K562 (cell line): ENCODE results near the gene NDUFB10. TPM values are rescaled to one million over a fixed set of nuclear protein-coding genes. Genes with fewer than 3 reads are reported as not detected.
A peak's percentile ranks its signal among the peaks of the same experiment; 100 is the strongest.

Experiments used
- ATAC-seq: fragments of 200-7000 bp; cut with Tn5 transposase; 3 replicates; pipeline ENCODE4 v1.9.1; 2020; ENCODE audit warnings: moderate library complexity
- BruUV-seq: library from RNA; stranded (reverse); fragments of 400-500 nt; replicated peaks from 2 replicates; lab custom pipeline; 2021; lab: Mats Ljungman, UMichigan
- CTCF ChIA-PET: fragments of 300-600 bp; formaldehyde crosslinking; extraction: SDS; loops from one replicate; lab custom pipeline; 2021; ENCODE audit warnings: low intra/inter-chr PET ratio; lab: Yijun Ruan, JAX
- POLR2A ChIA-PET: fragments of 300-600, 350-650 bp; sonication (Branson Sonifier 250); formaldehyde crosslinking; extraction: SDS; loops from one replicate; lab custom pipeline; 2021; ENCODE audit warnings: antibody characterized with exemption, inconsistent platforms; lab: Yijun Ruan, JAX
- DNase-seq, 4 experiments: peaks; one replicate each; pipeline versions ENCODE4 v3.0.0 to v3.0.0-alpha.2; 2011 to 2018; ENCODE audit warnings: low spot score in 3 of 4, mixed read lengths in 3 of 4; ENCODE audit errors: extremely low read depth in 1 of 4
- FAIRE-seq: peaks from 2 replicates; lab custom pipeline; 2011; peaks lifted over from hg19 to GRCh38; lab: Jason Lieb, UNC
- H2AFZ ChIP-seq: 2 replicates; pipeline ENCODE4 v1.6.0; 2011; ENCODE audit warnings: low read depth, low read length, control low read depth, inconsistent platforms
- H3K27ac ChIP-seq: fragments of 200-600 bp; 3 replicates; pipeline ENCODE4 v1.8.0; 2011; ENCODE audit warnings: low read depth, mild to moderate bottlenecking, control low read depth, inconsistent platforms, low read length, moderate library complexity, mixed read lengths; ENCODE audit errors: extremely low read depth
- H3K27me3 ChIP-seq, 2 experiments: fragments of 300-600 bp in 1 of 2; 2 replicates in 1 of 2; 3 replicates in 1 of 2; pipeline versions ENCODE4 v1.6.0 to v1.8.0; 2011; ENCODE audit warnings: inconsistent platforms in 2 of 2, low read length in 2 of 2, mild to moderate bottlenecking in 1 of 2, mixed read lengths in 1 of 2, moderate library complexity in 1 of 2; ENCODE audit not compliant: control insufficient read depth in 2 of 2, insufficient read depth in 2 of 2
- H3K36me3 ChIP-seq: fragments of 300-600 bp; 3 replicates; pipeline ENCODE4 v1.8.0; 2011; ENCODE audit warnings: mild to moderate bottlenecking, low read length, inconsistent platforms; ENCODE audit not compliant: control insufficient read depth, insufficient read depth
- H3K4me1 ChIP-seq, 2 experiments: fragments of 200-600 bp in 1 of 2; replicated peaks in 1 of 2; 2 replicates in 1 of 2; 3 replicates in 1 of 2; pipeline versions ENCODE4 v1.5.1 to v1.8.0; 2011; ENCODE audit warnings: inconsistent platforms in 2 of 2, low read length in 2 of 2, mild to moderate bottlenecking in 1 of 2, mixed read lengths in 1 of 2, moderate library complexity in 1 of 2; ENCODE audit not compliant: control insufficient read depth in 2 of 2, insufficient read depth in 2 of 2
- H3K4me2 ChIP-seq: 2 replicates; pipeline ENCODE4 v1.6.1; 2011; ENCODE audit warnings: low read length, control low read depth, inconsistent platforms, mixed read lengths; ENCODE audit not compliant: insufficient read depth
- H3K4me3 ChIP-seq: fragments of 200-600 bp; sonication (generic), shearing (Covaris generic); 2 replicates; pipeline ENCODE4 v1.5.1; 2016; ENCODE audit warnings: control low read depth, inconsistent platforms
- H3K79me2 ChIP-seq: fragments of 200-600 bp; 3 replicates; pipeline ENCODE4 v1.8.0; 2011; ENCODE audit warnings: low read length, inconsistent platforms; ENCODE audit not compliant: control insufficient read depth, insufficient read depth
- H3K9ac ChIP-seq, 2 experiments: 2 replicates each; pipeline versions ENCODE4 v1.6.0 to v1.6.1; 2011; ENCODE audit warnings: low read depth in 2 of 2, low read length in 2 of 2, control low read depth in 1 of 2, inconsistent platforms in 1 of 2, mild to moderate bottlenecking in 1 of 2, mixed read lengths in 1 of 2; ENCODE audit not compliant: insufficient read depth in 1 of 2
- H3K9me1 ChIP-seq: one replicate; pipeline ENCODE4 v1.6.0; 2011; ENCODE audit warnings: inconsistent platforms, mild to moderate bottlenecking, low read length, moderate library complexity; ENCODE audit not compliant: control insufficient read depth, insufficient read depth
- H3K9me3 ChIP-seq: replicated peaks from 2 replicates; pipeline ENCODE4 v1.5.1; 2011; ENCODE audit warnings: low read depth, low read length, inconsistent platforms; ENCODE audit not compliant: control insufficient read depth, insufficient read depth
- H4K20me1 ChIP-seq: replicated peaks from 2 replicates; pipeline ENCODE4 v1.6.1; 2011; ENCODE audit warnings: low read length, inconsistent platforms, mixed read lengths; ENCODE audit not compliant: control insufficient read depth, insufficient read depth
- JUN ChIP-seq, 2 experiments: sonication (generic) in 1 of 2; formaldehyde crosslinking in 1 of 2; IDR thresholded peaks; 2 replicates each; pipeline versions ENCODE4 v1.6.1 to v1.8.0; 2012 to 2022; ENCODE audit warnings: borderline replicate concordance in 2 of 2, mild to moderate bottlenecking in 2 of 2, improper control_type of control experiment in 1 of 2, low read depth in 1 of 2, low read length in 1 of 2, missing genetic modification reagents in 1 of 2
- NFE2L1 ChIP-seq: fragments of 450-650 bp; IDR thresholded peaks from 2 replicates; pipeline ENCODE4 v1.6.1; 2016; ENCODE audit warnings: missing genetic modification characterization, low read depth, mild to moderate bottlenecking, missing compliant biosample characterization, moderate library complexity, borderline replicate concordance
- RFX5 ChIP-seq: IDR thresholded peaks from 2 replicates; pipeline ENCODE4 v1.6.1; 2011; ENCODE audit warnings: low read depth, mild to moderate bottlenecking, improper control_type of control experiment, low read length
- ZNF384 ChIP-seq: IDR thresholded peaks from 2 replicates; pipeline ENCODE4 v1.6.1; 2012; ENCODE audit warnings: low read depth, low read length, improper control_type of control experiment
- WGBS: fragments of 100-300 bp; shearing (Covaris generic); methylation state at CpG from one replicate; pipeline ENCODE4 v1.1.6; 2016; ENCODE audit warnings: low coverage, mixed read lengths; ENCODE audit not compliant: insufficient coverage; ENCODE audit errors: missing lambda C conversion rate; 5-methylcytosine and 5-hydroxymethylcytosine counted together
- in situ Hi-C: fragments of 300-500 bp; cut with MboI; formaldehyde crosslinking; loops from 4 replicates; pipeline ENCODE4 v1.15.0; 2018; ENCODE audit warnings: inconsistent platforms, mixed read lengths
- intact Hi-C: fragments of 100-400 bp; cut with micrococcal nuclease; formaldehyde crosslinking; loops from 2 replicates; pipeline ENCODE4 v1.14.2; 2022
- polyA plus RNA-seq, 8 experiments: library from polyadenylated mRNA; depleted of rRNA in 4 of 8; stranded (reverse) in 5 of 8; unstranded in 3 of 8; fragments of >200 nt; fragmentation: Nextera tagmentation in 2 of 8; fragmentation: Illumina TruSeq in 1 of 8; extraction: Ambion mirVana in 2 of 8; extraction: Trizol in 1 of 8; gene quantifications; 2 replicates each; pipeline versions ENCODE4 v1.2.1 to v1.2.3, GENCODE V29; 2011 to 2014; ENCODE audit warnings: inconsistent platforms in 1 of 8, missing spikeins in 1 of 8
- total RNA-seq, 7 experiments: library from RNA; depleted of rRNA in 6 of 7; stranded (reverse); fragments of >200 nt in 6 of 7; fragmentation: Illumina TruSeq in 2 of 7; extraction: Trizol in 2 of 7; gene quantifications; 2 replicates each; pipeline versions ENCODE4 v1.2.1 to v1.2.3, GENCODE V29; 2011 to 2021; ENCODE audit warnings: low replicate concordance in 1 of 7
- TF ChIP-seq, protein P1 (sequence below): sonication (generic); formaldehyde crosslinking; IDR thresholded peaks from 2 replicates; pipeline ENCODE4 v1.9.0; 2022; ENCODE audit warnings: mild to moderate bottlenecking, missing genetic modification reagents
- TF ChIP-seq, protein P2 (sequence below): sonication (generic); formaldehyde crosslinking; IDR thresholded peaks from 2 replicates; pipeline ENCODE4 v1.9.0; 2022; ENCODE audit warnings: mild to moderate bottlenecking, missing genetic modification reagents
- TF ChIP-seq, protein P3 (sequence below): sonication (generic); formaldehyde crosslinking; IDR thresholded peaks from 2 replicates; pipeline ENCODE4 v1.8.1; 2023; ENCODE audit warnings: mild to moderate bottlenecking, missing genetic modification reagents
- TF ChIP-seq, protein P4 (sequence below): fragments of 200-400 bp; formaldehyde crosslinking; IDR thresholded peaks from 2 replicates; pipeline ENCODE4 v1.6.1; 2017; ENCODE audit warnings: mild to moderate bottlenecking, low read depth, low read length, moderate library complexity
- TF ChIP-seq, protein P5 (sequence below), 2 experiments: IDR thresholded peaks; 2 replicates each; pipeline ENCODE4 v1.6.1; 2011; ENCODE audit warnings: borderline replicate concordance in 1 of 2, control low read depth in 1 of 2, low read depth in 1 of 2, low read length in 1 of 2, mild to moderate bottlenecking in 1 of 2, mixed read lengths in 1 of 2, moderate library complexity in 1 of 2; ENCODE audit not compliant: insufficient read depth in 1 of 2, insufficient read length in 1 of 2, poor library complexity in 1 of 2, severe bottlenecking in 1 of 2; ENCODE audit errors: extremely low read depth in 1 of 2
- TF ChIP-seq, protein P6 (sequence below): fragments of 150-350 bp; conservative IDR thresholded peaks from 2 replicates; pipeline ENCODE4 v1.6.1; 2014; ENCODE audit warnings: low read length

NDUFB10 gene
- total and polyA plus RNA-seq, 9 of the 15 experiments (the other 6 are each of a cell fraction or from before 2014, with no cell fraction given), result 69.3 to 527 (median 161) TPM

DNA sequence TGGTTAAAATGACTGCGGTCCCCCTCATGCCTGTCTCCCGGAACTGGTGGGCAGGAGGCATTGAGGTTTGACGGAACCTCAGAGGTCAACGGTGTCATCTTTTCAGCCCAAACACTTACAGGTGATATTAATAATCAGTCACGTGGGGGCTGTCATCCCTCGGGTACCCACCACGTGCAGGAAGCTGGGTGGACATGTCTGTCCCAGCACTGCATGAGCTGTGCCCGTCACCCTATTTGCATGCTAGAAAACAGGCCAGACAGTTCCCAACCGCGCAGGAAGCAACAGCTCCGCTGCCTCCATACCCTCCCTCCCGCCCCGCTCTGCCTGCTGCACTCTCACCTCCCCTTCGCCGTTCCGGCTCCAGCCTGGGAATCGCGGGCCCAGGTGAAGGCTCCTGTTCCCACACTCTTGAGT lies 31.8 kb downstream of the NDUFB10 start:
- H3K27ac ChIP-seq, result no peak overlapping the region; the same call in 2 of the 3 replicates
- peak overlapping the region in 1 of 2 experiments; percentile 87; a peak in 1 of 4 replicates for H3K9ac ChIP-seq
- peaks cover 29 to 62% of the 10 kb centered on the region in 2 experiments for H3K4me1 ChIP-seq
- DNase-seq, result no peak
- H3K4me2 ChIP-seq, result no peak overlapping the region
- WGBS, result 78% methylated on average over 9 of the region's 18 CpGs
- H3K36me3 ChIP-seq, result peaks cover 24% of the 10 kb centered on the region; the same call in 1 of the 3 replicates
- FAIRE-seq, result no peak
- intact Hi-C loops, result no loop called here
- no peak for TF ChIP-seq ZNF384
- TF ChIP-seq, protein P1, sequence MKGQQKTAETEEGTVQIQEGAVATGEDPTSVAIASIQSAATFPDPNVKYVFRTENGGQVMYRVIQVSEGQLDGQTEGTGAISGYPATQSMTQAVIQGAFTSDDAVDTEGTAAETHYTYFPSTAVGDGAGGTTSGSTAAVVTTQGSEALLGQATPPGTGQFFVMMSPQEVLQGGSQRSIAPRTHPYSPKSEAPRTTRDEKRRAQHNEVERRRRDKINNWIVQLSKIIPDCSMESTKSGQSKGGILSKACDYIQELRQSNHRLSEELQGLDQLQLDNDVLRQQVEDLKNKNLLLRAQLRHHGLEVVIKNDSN (CRISPR knock-in tag), result peak; percentile 65
- TF ChIP-seq, protein P2, sequence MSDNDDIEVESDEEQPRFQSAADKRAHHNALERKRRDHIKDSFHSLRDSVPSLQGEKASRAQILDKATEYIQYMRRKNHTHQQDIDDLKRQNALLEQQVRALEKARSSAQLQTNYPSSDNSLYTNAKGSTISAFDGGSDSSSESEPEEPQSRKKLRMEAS (CRISPR knock-in tag), result 0 out of 2 replicates have a peak, but pooled peaks have one; percentile 22
- TF ChIP-seq NFE2L1 (tag), result no peak
- no peak for TF ChIP-seq JUN (IDR thresholded peaks at IDR 0.05; ENCODE audit: borderline replicate concordance, low read depth, low read length)
- TF ChIP-seq JUN (CRISPR knock-in tag; IDR thresholded peaks at IDR 0.05; ENCODE audit: borderline replicate concordance), result peak; percentile 15; the same call in 1 of the 2 replicates
- TF ChIP-seq, protein P3, sequence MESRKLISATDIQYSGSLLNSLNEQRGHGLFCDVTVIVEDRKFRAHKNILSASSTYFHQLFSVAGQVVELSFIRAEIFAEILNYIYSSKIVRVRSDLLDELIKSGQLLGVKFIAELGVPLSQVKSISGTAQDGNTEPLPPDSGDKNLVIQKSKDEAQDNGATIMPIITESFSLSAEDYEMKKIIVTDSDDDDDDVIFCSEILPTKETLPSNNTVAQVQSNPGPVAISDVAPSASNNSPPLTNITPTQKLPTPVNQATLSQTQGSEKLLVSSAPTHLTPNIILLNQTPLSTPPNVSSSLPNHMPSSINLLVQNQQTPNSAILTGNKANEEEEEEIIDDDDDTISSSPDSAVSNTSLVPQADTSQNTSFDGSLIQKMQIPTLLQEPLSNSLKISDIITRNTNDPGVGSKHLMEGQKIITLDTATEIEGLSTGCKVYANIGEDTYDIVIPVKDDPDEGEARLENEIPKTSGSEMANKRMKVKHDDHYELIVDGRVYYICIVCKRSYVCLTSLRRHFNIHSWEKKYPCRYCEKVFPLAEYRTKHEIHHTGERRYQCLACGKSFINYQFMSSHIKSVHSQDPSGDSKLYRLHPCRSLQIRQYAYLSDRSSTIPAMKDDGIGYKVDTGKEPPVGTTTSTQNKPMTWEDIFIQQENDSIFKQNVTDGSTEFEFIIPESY (CRISPR knock-in tag), result no peak
- TF ChIP-seq, protein P4, sequence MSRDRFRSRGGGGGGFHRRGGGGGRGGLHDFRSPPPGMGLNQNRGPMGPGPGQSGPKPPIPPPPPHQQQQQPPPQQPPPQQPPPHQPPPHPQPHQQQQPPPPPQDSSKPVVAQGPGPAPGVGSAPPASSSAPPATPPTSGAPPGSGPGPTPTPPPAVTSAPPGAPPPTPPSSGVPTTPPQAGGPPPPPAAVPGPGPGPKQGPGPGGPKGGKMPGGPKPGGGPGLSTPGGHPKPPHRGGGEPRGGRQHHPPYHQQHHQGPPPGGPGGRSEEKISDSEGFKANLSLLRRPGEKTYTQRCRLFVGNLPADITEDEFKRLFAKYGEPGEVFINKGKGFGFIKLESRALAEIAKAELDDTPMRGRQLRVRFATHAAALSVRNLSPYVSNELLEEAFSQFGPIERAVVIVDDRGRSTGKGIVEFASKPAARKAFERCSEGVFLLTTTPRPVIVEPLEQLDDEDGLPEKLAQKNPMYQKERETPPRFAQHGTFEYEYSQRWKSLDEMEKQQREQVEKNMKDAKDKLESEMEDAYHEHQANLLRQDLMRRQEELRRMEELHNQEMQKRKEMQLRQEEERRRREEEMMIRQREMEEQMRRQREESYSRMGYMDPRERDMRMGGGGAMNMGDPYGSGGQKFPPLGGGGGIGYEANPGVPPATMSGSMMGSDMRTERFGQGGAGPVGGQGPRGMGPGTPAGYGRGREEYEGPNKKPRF, result no peak
- TF ChIP-seq, protein P5, sequence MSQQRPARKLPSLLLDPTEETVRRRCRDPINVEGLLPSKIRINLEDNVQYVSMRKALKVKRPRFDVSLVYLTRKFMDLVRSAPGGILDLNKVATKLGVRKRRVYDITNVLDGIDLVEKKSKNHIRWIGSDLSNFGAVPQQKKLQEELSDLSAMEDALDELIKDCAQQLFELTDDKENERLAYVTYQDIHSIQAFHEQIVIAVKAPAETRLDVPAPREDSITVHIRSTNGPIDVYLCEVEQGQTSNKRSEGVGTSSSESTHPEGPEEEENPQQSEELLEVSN (IDR thresholded peaks at IDR 0.05; ENCODE audit: borderline replicate concordance in 1 of 2, extremely low read depth in 1 of 2, insufficient read depth in 1 of 2, insufficient read length in 1 of 2, low read depth in 1 of 2, low read length in 1 of 2, poor library complexity in 1 of 2, severe bottlenecking in 1 of 2), result peak in 1 of 2 experiments; percentile 13
- TF ChIP-seq, protein P6, sequence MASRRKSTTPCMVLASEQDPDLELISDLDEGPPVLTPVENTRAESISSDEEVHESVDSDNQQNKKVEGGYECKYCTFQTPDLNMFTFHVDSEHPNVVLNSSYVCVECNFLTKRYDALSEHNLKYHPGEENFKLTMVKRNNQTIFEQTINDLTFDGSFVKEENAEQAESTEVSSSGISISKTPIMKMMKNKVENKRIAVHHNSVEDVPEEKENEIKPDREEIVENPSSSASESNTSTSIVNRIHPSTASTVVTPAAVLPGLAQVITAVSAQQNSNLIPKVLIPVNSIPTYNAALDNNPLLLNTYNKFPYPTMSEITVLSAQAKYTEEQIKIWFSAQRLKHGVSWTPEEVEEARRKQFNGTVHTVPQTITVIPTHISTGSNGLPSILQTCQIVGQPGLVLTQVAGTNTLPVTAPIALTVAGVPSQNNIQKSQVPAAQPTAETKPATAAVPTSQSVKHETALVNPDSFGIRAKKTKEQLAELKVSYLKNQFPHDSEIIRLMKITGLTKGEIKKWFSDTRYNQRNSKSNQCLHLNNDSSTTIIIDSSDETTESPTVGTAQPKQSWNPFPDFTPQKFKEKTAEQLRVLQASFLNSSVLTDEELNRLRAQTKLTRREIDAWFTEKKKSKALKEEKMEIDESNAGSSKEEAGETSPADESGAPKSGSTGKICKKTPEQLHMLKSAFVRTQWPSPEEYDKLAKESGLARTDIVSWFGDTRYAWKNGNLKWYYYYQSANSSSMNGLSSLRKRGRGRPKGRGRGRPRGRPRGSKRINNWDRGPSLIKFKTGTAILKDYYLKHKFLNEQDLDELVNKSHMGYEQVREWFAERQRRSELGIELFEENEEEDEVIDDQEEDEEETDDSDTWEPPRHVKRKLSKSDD, result no peak
- TF ChIP-seq RFX5, result no peak
- TF ChIP-seq, all 486 proteins: peak for 4
- CTCF ChIA-PET, result no interaction called here
- in situ Hi-C loops, result no loop called here
- H3K9me1 ChIP-seq, result no peaks in the 10 kb centered on the region
- BruUV-seq, result no TSS peak
- POLR2A ChIA-PET, result interaction anchor here (0.7 to 5.5 kb wide), 3 partner anchors 26 to 122 kb away, joined by 3 to 50 read pairs (median 6); partner anchors contain the start of genes RNF151 and RPS2
- H4K20me1 ChIP-seq, result no peaks in the 10 kb centered on the region; the same call in 1 of the 2 replicates
- H3K79me2 ChIP-seq, result peaks cover 29% of the 10 kb centered on the region
- no peak overlapping the region for H3K4me3 ChIP-seq
- no peak overlapping the region for H2AFZ ChIP-seq
- no peaks in the 10 kb centered on the region for H3K9me3 ChIP-seq
- ATAC-seq, result no peak
- no peaks in the 10 kb centered on the region for H3K27me3 ChIP-seq
